OCI-LY3 (cell line): Measurements from ENCODE around the gene ZNF358.

Experiments
- H2AFZ ChIP-seq: fragments of 200-600, 300-600 bp; shearing (Covaris generic); 2 replicates; pipeline ENCODE4 v1.6.0; 2014; ENCODE audit warnings: antibody characterized with exemption, low read depth, low read length
- H3K27ac ChIP-seq: fragments of 200-600, 300-600 bp; sonication (generic); 2 replicates; pipeline ENCODE4 v1.5.1; 2014; ENCODE audit warnings: mild to moderate bottlenecking, low read length, moderate library complexity, mixed read lengths
- H3K27me3 ChIP-seq: fragments of 200-600, 300-600 bp; sonication (generic); 2 replicates; pipeline ENCODE4 v1.6.1; 2014; ENCODE audit warnings: low read depth, low read length, mixed read lengths
- H3K36me3 ChIP-seq: fragments of 200-600, 300-600 bp; sonication (generic); replicated peaks from 2 replicates; pipeline ENCODE3; 2014; ENCODE audit warnings: low read depth, low read length, mixed read lengths
- H3K4me1 ChIP-seq: fragments of 300-600, 200-600 bp; sonication (generic); 2 replicates; pipeline ENCODE4 v1.6.1; 2014; ENCODE audit warnings: low read length, mixed read lengths
- H3K4me2 ChIP-seq: fragments of 200-600, 300-600 bp; sonication (generic); 2 replicates; pipeline ENCODE4 v1.6.1; 2014; ENCODE audit warnings: low read length, mixed read lengths
- H3K4me3 ChIP-seq: fragments of 300-600, 200-600 bp; sonication (generic); 2 replicates; pipeline ENCODE4 v1.5.1; 2014; ENCODE audit warnings: antibody characterized with exemption, mild to moderate bottlenecking, low read length, moderate library complexity
- H3K79me2 ChIP-seq: fragments of 300-600, 200-600 bp; shearing (Covaris generic); 2 replicates; pipeline ENCODE4 v1.6.1; 2014; ENCODE audit warnings: mild to moderate bottlenecking, low read length, mixed read lengths
- H3K9ac ChIP-seq: fragments of 300-600, 200-600 bp; shearing (Covaris generic); 2 replicates; pipeline ENCODE4 v1.6.0; 2014; ENCODE audit warnings: mild to moderate bottlenecking, low read length, moderate library complexity
- H3K9me3 ChIP-seq: fragments of 200-600, 300-600 bp; shearing (Covaris generic); 2 replicates; pipeline ENCODE4 v1.6.1; 2014; ENCODE audit warnings: low read length, mixed read lengths; ENCODE audit not compliant: insufficient read depth
- H4K20me1 ChIP-seq: fragments of 200-600, 300-600 bp; sonication (generic); 2 replicates; pipeline ENCODE4 v1.6.1; 2016; ENCODE audit warnings: low read length, mixed read lengths; ENCODE audit not compliant: insufficient read depth
- EZH2phosphoT487 ChIP-seq: fragments of 200-600 bp; shearing (Covaris generic); IDR thresholded peaks from 2 replicates; pipeline ENCODE4 v1.6.1; 2018; ENCODE audit warnings: antibody characterized with exemption, mixed run types, low read depth
- TF ChIP-seq, protein P1 (sequence below): fragments of 200-600, 300-600 bp; sonication (generic); IDR thresholded peaks from 2 replicates; pipeline ENCODE4 v1.5.1; 2014; ENCODE audit warnings: antibody characterized with exemption, low read length, low read depth

Gene ZNF358

DNA sequence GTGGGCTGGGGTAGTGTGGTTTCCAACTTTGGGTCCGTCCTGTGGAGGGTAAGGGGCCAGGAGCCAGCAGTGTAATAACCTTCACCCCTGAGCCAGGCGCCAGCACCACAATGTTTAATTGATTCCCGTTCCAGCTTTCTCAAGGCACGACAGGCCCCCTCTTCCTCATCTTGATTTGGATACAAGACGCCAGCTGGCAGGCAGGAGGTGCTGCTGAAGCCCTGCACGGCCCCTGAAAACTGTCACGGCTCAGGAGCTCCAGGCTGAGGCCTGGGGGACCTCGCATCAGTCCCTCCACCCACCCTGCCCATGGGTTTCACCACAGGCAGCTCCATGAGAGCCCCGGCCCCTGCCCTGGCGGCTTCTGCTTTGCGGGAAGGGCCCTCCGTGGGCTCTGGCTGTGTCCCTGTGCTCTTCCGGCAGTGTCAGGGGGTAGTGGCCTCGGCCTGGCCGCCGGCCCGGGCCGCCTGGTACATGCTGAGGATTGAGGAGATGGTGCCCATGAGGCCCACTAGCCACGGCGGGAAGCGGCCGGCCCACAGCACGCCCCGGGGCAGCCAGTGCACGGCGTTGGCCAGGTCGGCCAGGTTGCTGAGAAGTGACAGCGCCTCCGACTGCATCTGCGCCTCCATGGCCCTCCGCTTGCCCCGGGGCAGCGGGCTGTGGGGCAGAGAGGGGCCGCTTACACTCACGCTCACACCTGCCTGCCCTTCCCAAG lies 39.0 kb upstream of the ZNF358 start:
- Histone ChIP-seq H3K27me3 (no peaks in the 10 kb centered on the region), H2AFZ (no peak overlapping the region), H3K36me3 (no peaks in the 10 kb centered on the region), H3K4me3 (no peak overlapping the region), H3K4me2 (no peak overlapping the region), H3K9me3 (no peaks in the 10 kb centered on the region), H3K4me1 (peaks cover 7% of the 10 kb centered on the region), H3K27ac (no peak overlapping the region), H4K20me1 (no peaks in the 10 kb centered on the region), H3K9ac (no peak overlapping the region), H3K79me2 (no peaks in the 10 kb centered on the region)
- TF ChIP-seq EZH2phosphoT487 = no peak
- TF ChIP-seq, protein P1, sequence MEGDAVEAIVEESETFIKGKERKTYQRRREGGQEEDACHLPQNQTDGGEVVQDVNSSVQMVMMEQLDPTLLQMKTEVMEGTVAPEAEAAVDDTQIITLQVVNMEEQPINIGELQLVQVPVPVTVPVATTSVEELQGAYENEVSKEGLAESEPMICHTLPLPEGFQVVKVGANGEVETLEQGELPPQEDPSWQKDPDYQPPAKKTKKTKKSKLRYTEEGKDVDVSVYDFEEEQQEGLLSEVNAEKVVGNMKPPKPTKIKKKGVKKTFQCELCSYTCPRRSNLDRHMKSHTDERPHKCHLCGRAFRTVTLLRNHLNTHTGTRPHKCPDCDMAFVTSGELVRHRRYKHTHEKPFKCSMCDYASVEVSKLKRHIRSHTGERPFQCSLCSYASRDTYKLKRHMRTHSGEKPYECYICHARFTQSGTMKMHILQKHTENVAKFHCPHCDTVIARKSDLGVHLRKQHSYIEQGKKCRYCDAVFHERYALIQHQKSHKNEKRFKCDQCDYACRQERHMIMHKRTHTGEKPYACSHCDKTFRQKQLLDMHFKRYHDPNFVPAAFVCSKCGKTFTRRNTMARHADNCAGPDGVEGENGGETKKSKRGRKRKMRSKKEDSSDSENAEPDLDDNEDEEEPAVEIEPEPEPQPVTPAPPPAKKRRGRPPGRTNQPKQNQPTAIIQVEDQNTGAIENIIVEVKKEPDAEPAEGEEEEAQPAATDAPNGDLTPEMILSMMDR = no peak

DNA sequence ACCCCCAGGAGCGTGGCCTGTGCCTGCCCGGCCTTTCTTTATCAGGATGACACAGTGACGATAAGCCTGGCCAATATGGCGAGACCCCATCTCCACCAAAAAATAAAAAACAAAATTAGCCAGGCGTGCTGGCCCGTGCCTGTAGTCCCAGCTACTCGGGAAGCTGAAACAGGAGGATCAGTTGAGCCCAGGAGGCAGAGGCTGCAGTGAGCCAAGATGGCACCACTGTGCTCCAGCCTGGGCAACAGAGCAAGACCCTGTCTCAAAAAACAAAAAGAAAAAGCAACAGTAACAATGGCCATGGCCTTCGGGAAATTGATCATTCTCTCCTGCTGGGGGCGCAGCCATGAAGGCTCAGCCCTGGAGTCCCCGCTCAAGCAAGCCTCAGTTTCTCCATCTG lies 38.1 kb upstream of the ZNF358 start:
- Histone ChIP-seq H3K27ac (no peak overlapping the region), H4K20me1 (no peaks in the 10 kb centered on the region), H3K4me1 (peaks cover 6% of the 10 kb centered on the region), H3K36me3 (no peaks in the 10 kb centered on the region), H3K4me3 (no peak overlapping the region), H3K4me2 (no peak overlapping the region), H3K9me3 (no peaks in the 10 kb centered on the region), H3K9ac (no peak overlapping the region), H3K79me2 (no peaks in the 10 kb centered on the region), H3K27me3 (no peaks in the 10 kb centered on the region), H2AFZ (no peak overlapping the region)
- TF ChIP-seq, protein P1 = no peak
- no peak for TF ChIP-seq EZH2phosphoT487

DNA sequence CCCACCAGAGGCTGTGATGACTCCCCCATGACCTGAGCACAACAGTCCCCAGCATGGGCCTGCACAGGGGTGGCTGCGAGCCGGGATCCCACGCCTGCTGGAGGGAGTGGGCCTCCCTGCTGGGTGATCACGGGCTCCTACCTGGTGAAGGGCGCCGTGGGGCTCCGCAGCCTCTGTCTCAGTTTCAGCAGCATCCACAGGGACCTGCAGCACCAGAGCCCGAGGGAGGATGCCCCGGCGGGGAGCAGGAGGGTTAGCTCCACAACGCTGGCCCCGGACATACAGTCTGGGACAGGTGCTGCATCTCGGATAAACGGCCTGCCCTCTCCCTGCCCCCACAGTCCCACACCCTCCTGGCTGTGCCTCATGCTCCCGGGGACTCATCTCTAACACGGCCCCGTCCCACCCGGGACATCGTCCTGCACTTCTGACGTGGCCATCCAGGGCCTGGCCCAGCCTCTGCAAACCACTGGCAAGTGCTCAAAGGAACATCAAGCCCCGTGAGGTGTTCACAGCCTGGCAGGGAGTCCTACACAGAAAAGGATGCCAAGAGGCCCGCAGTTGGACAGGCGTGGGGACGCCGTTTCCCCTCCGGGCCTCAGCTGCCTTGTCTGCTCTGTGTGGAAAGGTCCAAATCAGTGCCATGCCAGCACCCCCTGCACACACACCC lies 37.6 kb upstream of the ZNF358 start:
- Histone ChIP-seq H3K4me3 (no peak overlapping the region), H3K9ac (no peak overlapping the region), H3K27ac (no peak overlapping the region), H3K9me3 (no peaks in the 10 kb centered on the region), H3K4me1 (peaks cover under 1% of the 10 kb centered on the region; the same call in 1 of the 2 replicates), H4K20me1 (no peaks in the 10 kb centered on the region), H3K79me2 (no peaks in the 10 kb centered on the region), H3K27me3 (no peaks in the 10 kb centered on the region), H2AFZ (no peak overlapping the region), H3K36me3 (no peaks in the 10 kb centered on the region), H3K4me2 (no peak overlapping the region)
- TF ChIP-seq, protein P1 = no peak
- no peak for TF ChIP-seq EZH2phosphoT487

DNA sequence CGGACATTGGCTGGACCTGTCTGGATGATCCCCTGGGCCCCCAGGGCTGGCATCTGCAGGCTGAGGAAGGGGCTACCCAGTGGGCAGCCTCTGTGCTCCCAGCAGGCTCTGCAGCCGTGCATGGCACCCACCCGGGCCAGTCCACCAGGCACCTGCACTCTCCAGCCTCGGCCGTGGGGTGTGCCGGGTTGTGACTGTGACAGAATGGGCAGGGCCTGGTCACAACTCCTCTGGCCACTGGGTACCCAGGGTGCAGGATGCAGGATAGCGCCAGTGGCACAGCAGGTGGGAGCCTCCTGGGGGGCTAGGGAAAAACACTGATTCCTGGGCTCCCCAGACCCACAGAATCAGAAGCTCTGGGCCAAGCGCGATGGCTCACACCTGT lies 37.1 kb upstream of the ZNF358 start:
- H3K27ac ChIP-seq = no peak overlapping the region
- H2AFZ ChIP-seq = no peak overlapping the region
- no peaks in the 10 kb centered on the region for H3K27me3 ChIP-seq
- TF ChIP-seq EZH2phosphoT487 = no peak
- TF ChIP-seq, protein P1 = no peak
- no peak overlapping the region for H3K4me3 ChIP-seq
- H3K4me2 ChIP-seq = no peak overlapping the region
- H4K20me1 ChIP-seq = no peaks in the 10 kb centered on the region
- no peak overlapping the region for H3K9ac ChIP-seq
- H3K79me2 ChIP-seq = no peaks in the 10 kb centered on the region
- H3K36me3 ChIP-seq = no peaks in the 10 kb centered on the region
- H3K4me1 ChIP-seq = no peaks in the 10 kb centered on the region
- no peaks in the 10 kb centered on the region for H3K9me3 ChIP-seq
